Activated CD8-positive, alpha-beta memory T cell treated with anti-CD3 and anti-CD28 coated beads, Interleukin-2, amount 10 ng/mL, durations not matched to agents 7 days and 5 days (primary cell): Measurements from ENCODE around the gene SDCCAG8. TPM values are rescaled to one million over a fixed set of nuclear protein-coding genes. Genes with fewer than 3 reads are reported as not detected.

Experiments
- ATAC-seq: fragments of 150-1000 bp; cut with Tn5 transposase; one replicate; pipeline ENCODE4 v1.10.0; 2021; ENCODE audit warnings: moderate library complexity
- CTCF ChIA-PET: fragments of 350-600 bp; sonication (Branson Sonifier 250); formaldehyde crosslinking; loops from one replicate; lab custom pipeline; 2021; ENCODE audit warnings: antibody characterized with exemption; lab: Charles Lee
- DNase-seq: peaks from one replicate; pipeline ENCODE4 v3.0.0-alpha.2; 2020
- H3K27ac Mint-ChIP-seq: one replicate; pipeline ENCODE4 v1.8.0; 2021; ENCODE audit warnings: mild to moderate bottlenecking, mixed read lengths
- H3K27me3 Mint-ChIP-seq: one replicate; pipeline ENCODE4 v1.8.0; 2021; ENCODE audit warnings: mixed read lengths
- H3K36me3 Mint-ChIP-seq: one replicate; pipeline ENCODE4 v1.8.0; 2021; ENCODE audit warnings: mild to moderate bottlenecking, mixed read lengths
- H3K4me1 Mint-ChIP-seq: one replicate; pipeline ENCODE4 v1.8.0; 2021; ENCODE audit warnings: mixed read lengths
- H3K4me3 Mint-ChIP-seq: one replicate; pipeline ENCODE4 v1.8.0; 2021; ENCODE audit warnings: mild to moderate bottlenecking, moderate library complexity, mixed read lengths
- H3K9me3 Mint-ChIP-seq: one replicate; pipeline ENCODE4 v1.8.0; 2022; ENCODE audit warnings: low read depth, mixed read lengths
- total RNA-seq, 2 experiments: library from RNA; stranded (reverse); gene quantifications; one replicate each; pipeline ENCODE4 v1.2.3, GENCODE V29; 2021

The SDCCAG8 gene
- total RNA-seq, 2 experiments from 2014 or later = 14.9 to 27.1 TPM

DNA sequence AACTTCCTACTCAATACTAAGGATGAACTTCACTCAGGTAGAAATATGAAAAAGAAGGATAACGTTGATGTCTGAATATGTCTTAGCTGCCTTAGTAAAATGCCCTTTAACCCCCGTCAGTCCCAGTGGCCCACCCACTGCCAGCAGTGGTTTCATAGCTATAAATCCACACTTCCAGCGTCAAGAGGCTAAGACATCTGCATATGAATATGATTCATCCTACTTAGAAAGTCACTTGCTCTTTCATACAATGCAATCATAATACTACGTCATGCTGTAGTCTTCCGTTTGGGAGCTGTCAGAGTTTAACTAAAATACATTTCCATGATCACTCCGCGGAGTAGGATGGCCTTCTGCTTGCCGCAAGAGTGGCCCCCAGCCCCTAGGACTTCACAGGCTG, 247.3 kb downstream of the SDCCAG8 start:
- CTCF ChIA-PET = interaction anchor here (1.0 to 1.7 kb wide), 2 partner anchors 9 to 11 kb away, joined by 3 to 4 read pairs; no protein-coding TSS in a partner anchor
- Mint-ChIP-seq H3K27ac (no peak overlapping the region), H3K4me1 (peaks cover 26% of the 10 kb centered on the region)

DNA sequence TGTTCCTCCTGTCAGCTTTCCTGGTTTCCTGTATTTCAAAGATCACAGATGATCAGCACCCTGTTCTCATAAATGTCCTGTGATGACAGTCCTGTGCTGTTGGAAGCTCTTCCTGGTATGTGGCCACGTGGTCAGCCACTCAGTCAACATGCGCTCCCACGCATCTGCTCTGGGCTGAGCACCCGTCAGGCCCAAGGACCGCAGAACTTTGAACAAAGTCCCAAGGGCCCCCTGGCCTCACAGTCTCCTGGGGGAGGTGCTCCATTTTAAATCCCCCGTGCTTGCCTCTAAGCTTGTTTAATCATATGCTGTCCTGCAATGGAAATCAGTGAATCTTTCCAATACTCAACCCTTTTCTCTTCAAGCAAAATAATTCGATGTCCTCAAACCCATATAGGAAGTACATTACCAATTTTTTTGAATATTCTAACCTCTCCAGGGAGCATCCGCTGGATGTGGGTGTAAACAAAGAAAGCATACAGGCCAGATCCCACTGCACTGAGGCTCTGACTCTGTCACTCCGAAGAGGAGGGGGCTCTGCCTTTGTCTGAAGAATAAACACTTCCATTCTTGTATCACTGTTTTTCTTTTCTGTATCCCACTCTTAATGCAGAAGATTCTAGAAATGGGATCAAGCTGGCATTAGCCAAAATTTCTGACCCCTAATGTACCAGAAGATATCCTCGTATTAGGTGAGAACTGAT, 250.3 kb downstream of the SDCCAG8 start:
- CTCF ChIA-PET = interaction anchor here (0.9 kb wide), 1 partner anchor 24 kb away, joined by 3 read pairs; no protein-coding TSS in a partner anchor
- Mint-ChIP-seq H3K27me3 (no peaks in the 10 kb centered on the region), H3K36me3 (peaks cover 29% of the 10 kb centered on the region)

More for the DNA sequence above, 247.3 kb downstream of the SDCCAG8 start:
- Mint-ChIP-seq H3K27me3 (no peaks in the 10 kb centered on the region), H3K4me3 (no peak overlapping the region), H3K36me3 (peaks cover 22% of the 10 kb centered on the region), H3K9me3 (no peaks in the 10 kb centered on the region)
- ATAC-seq (no peak), DNase-seq (no peak)

DNA sequence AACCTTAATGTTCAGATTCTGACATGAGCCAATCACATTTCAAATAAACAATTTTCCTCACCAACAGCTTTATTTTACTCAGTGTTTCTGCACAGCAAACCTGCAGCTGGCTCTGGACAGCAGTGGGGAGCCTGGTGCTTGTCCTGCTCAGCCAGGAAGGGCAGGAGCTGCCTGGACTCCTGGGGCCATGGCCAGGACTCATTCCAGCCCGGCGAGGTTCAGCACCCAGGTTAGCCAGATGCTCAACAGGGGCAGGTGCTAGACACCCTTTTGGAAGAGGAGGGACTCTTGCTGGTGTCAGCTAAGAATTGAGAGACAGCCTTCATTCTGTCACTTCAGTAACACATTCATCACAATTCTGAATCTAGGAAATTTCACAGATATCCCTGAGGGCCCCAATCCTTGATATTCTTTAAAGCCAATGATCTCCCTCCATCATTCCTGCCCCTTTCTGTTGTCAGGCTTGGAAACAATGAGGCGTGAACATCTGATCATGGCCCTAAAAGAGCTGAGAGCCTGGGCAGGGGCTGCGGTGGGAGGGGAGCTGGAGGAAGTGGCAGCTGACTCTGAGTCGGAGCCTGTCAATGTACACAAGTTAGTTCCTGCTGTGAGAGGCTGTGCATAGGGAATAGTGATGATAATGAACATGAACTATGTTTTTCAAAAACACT, 251.3 kb downstream of the SDCCAG8 start:
- Mint-ChIP-seq H3K4me1 (peaks cover 44% of the 10 kb centered on the region), H3K36me3 (peaks cover 36% of the 10 kb centered on the region), H3K27ac (peak overlapping the region; percentile 92), H3K9me3 (no peaks in the 10 kb centered on the region), H3K27me3 (no peaks in the 10 kb centered on the region), H3K4me3 (no peak overlapping the region)
- peak; percentile 57 for DNase-seq
- CTCF ChIA-PET = interaction anchor here (1.3 to 2.2 kb wide), 3 partner anchors 14 to 84 kb away, joined by 3 to 5 read pairs (median 5); no protein-coding TSS in a partner anchor
- ATAC-seq = no peak

More for the DNA sequence above, 250.3 kb downstream of the SDCCAG8 start:
- DNase-seq (no peak), ATAC-seq (no peak)
- Mint-ChIP-seq H3K27ac (no peak overlapping the region), H3K9me3 (no peaks in the 10 kb centered on the region), H3K4me3 (no peak overlapping the region), H3K4me1 (peaks cover 44% of the 10 kb centered on the region)

DNA sequence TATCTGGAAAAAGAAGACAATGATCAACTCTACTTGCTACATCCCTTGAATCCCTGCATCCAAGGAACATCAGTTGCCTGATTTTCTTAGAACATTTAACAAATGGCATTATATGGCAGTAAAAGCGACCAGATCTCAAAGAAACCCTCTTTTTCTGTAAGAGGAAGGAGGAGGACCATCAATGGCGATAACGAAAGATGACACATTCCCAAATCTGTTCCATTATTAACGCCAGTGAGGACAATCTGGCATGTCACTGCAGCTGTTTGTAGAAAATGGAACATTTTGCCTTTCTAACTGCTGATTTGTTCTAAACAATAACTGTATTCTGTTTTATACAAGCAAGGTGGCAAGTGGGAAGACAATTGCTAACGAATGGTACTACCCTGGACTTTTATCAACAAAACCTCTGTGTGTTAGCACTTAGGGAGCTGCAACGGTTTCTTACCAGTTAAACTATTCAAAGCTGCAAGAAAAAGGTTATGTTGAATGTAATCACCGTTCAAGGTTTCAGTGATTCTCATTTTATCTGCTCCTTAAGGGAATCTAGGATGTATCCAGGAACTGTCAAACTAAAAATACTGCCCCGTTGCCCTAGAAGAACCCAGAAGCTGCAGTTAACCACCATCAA, 251.9 kb downstream of the SDCCAG8 start:
- peaks cover 45% of the 10 kb centered on the region for H3K4me1 Mint-ChIP-seq
- H3K9me3 Mint-ChIP-seq = no peaks in the 10 kb centered on the region
- H3K27me3 Mint-ChIP-seq = no peaks in the 10 kb centered on the region
- H3K27ac Mint-ChIP-seq = peak overlapping the region; percentile 92
- H3K36me3 Mint-ChIP-seq = peaks cover 33% of the 10 kb centered on the region
- CTCF ChIA-PET = interaction anchor here (1.0 to 2.2 kb wide), 6 partner anchors 12 to 164 kb away, joined by 3 to 5 read pairs (median 4); no protein-coding TSS in a partner anchor
- no peak for DNase-seq
- peak; percentile 18 for ATAC-seq
- H3K4me3 Mint-ChIP-seq = peak overlapping the region; percentile 66

DNA sequence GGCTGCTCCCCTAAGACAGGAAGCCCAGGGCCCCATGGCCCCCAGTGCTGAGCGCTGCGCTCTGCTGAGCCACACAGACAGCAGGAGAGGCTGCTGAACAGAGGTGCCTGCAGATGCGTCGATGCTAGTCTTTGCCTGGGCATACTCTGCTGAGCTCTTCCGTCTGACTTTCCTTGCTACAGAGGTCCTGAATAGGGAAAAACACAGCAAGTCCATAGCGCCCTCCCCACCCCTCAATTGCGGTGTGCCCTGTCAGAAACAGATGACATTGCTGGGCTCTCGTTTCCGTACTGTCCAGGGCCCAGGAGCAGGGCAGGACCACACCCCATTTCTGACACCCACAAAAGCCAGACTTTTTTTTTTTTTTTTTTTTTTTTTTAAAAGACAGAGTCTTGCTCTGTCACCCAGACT, 252.5 kb downstream of the SDCCAG8 start:
- Mint-ChIP-seq H3K36me3 (peaks cover 33% of the 10 kb centered on the region), H3K27ac (peak overlapping the region; percentile 92), H3K4me3 (peak overlapping the region; percentile 66), H3K27me3 (no peaks in the 10 kb centered on the region), H3K4me1 (peaks cover 47% of the 10 kb centered on the region), H3K9me3 (no peaks in the 10 kb centered on the region)
- CTCF ChIA-PET = interaction anchor here (0.6 to 2.2 kb wide), 7 partner anchors 13 to 165 kb away, joined by 3 to 5 read pairs (median 4); no protein-coding TSS in a partner anchor
- peak; percentile 98 for ATAC-seq
- peak; percentile 83 for DNase-seq

DNA sequence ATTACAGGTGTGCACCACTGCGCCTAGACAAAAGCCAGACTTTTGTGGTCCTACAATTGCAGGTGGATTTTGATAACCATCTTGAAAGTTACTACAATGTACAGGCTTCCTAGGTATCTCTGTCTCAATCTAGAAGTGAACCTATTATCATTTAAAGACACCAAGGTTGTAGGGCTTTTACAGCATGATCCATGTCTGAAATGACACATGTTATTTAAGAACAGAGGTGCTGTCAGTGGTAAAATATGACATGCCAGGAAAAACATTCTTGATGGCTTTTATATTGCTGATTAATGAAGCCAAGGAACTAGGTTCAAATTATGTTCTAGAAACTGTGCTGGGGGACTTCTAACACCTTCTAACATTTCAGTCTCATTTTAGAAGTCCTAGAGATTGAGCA, 253.1 kb downstream of the SDCCAG8 start:
- Mint-ChIP-seq H3K27me3 (no peaks in the 10 kb centered on the region), H3K27ac (peak overlapping the region; percentile 92), H3K4me3 (peak overlapping the region; percentile 66), H3K36me3 (peaks cover 29% of the 10 kb centered on the region), H3K9me3 (no peaks in the 10 kb centered on the region), H3K4me1 (peaks cover 50% of the 10 kb centered on the region)
- CTCF ChIA-PET = interaction anchor here (0.6 to 2.2 kb wide), 6 partner anchors 13 to 165 kb away, joined by 3 to 5 read pairs (median 4); no protein-coding TSS in a partner anchor
- DNase-seq = no peak
- ATAC-seq = no peak

DNA sequence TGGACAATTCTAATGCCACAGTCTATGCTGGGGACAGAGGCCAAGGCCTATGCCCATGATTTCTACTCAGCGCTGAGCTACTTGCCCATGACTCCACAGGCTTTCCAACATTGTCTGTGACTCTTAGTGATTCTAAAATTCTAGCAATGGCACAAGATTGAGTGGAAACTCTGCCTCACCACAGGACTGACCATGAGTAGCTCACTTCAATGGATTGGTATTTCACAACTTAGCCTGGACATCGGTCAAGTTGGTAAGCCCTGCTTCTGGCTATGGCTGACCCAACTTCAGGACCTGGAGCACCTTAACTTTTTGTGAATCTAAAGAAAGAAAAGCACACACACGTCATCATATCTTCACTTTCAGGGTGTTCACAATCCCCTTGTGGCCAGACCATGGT, 255.1 kb downstream of the SDCCAG8 start:
- Mint-ChIP-seq H3K4me3 (no peak overlapping the region), H3K9me3 (no peaks in the 10 kb centered on the region), H3K36me3 (peaks cover 29% of the 10 kb centered on the region), H3K4me1 (peaks cover 56% of the 10 kb centered on the region), H3K27ac (peak overlapping the region; percentile 26), H3K27me3 (no peaks in the 10 kb centered on the region)
- ATAC-seq (no peak), DNase-seq (no peak)
- CTCF ChIA-PET = no interaction called here

DNA sequence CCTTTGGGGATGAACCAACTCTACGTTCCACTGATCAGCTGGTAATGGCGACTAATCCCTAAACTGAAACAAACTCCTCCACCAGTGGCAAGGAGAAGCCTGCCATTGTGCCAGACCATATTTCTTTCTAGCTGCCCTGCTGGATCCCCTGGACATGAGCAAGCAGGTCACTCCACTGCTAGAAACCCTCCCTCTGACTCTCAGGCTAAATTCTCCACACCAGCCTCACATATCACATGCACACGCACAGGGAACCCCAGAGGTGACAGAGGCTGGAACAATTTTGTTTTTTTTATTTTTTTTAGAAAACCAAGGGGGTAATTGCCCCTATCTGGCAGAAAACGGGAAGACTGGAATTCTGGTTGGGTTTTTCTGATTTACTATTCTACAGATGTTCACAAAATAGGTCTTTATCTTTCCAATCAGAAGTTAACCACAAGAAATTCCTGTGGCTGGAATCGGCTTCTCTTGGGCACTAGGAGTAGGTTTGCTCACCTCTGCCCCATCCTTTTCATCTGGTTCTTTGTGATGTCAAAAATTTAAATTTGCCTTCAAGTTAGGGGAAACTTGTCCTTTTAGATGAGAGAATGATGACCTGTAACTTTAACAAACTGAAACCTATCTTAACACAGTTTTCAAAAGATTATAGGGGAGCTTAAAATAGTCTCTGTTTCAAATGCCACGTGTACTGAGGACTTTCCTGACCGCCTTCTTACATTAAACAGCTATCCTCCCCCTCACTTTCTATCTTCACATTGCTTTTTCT, 258.1 kb downstream of the SDCCAG8 start:
- Mint-ChIP-seq H3K4me3 (no peak overlapping the region), H3K27ac (no peak overlapping the region), H3K9me3 (peaks cover 4% of the 10 kb centered on the region), H3K36me3 (peaks cover 41% of the 10 kb centered on the region), H3K4me1 (peaks cover 26% of the 10 kb centered on the region), H3K27me3 (no peaks in the 10 kb centered on the region)
- DNase-seq = no peak
- no peak for ATAC-seq
- CTCF ChIA-PET = no interaction called here

DNA sequence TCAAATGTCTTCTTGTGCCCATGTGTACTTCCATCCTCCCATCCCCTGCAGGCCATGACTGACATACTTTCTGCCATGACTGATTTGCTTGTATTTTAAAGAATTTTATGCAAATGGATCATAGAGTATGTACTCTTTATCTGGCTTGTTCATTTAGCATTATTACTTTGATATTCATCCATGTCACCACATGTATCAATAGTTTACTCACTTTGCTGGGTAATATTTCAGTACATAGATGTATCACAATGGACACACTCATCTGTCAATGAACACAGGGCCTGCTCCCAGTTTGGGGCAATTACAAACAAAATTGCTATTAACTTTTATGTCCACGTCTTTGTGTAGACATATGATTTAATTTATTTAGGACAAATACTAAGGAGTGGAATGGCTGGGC, 259.1 kb downstream of the SDCCAG8 start:
- peaks cover 4% of the 10 kb centered on the region for H3K9me3 Mint-ChIP-seq
- no peak overlapping the region for H3K4me3 Mint-ChIP-seq
- peaks cover 19% of the 10 kb centered on the region for H3K4me1 Mint-ChIP-seq
- H3K36me3 Mint-ChIP-seq = peaks cover 42% of the 10 kb centered on the region
- no peak for ATAC-seq
- no peak for DNase-seq
- no peaks in the 10 kb centered on the region for H3K27me3 Mint-ChIP-seq
- no peak overlapping the region for H3K27ac Mint-ChIP-seq
- CTCF ChIA-PET = no interaction called here

DNA sequence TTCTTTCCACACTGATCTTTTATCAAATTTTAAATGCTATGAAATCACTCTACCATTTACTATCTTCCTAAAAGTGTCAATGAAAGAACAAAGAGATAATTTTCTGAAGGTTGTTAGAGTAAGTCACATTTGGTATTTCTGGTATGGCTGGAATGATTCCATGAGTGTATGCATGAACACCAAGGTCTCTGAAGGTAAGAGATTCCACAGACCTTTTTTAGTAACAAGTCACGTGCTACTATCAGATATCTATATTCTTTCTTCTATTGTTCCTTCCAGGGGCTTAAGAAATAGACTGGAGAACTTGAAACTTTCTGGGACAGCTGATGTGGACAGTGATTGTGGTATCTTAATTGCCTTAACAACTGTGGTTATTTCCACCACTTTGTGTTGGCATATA, 265.0 kb downstream of the SDCCAG8 start:
- Mint-ChIP-seq H3K9me3 (peaks cover 4% of the 10 kb centered on the region), H3K27me3 (no peaks in the 10 kb centered on the region), H3K4me3 (no peak overlapping the region), H3K27ac (no peak overlapping the region), H3K36me3 (peaks cover 33% of the 10 kb centered on the region), H3K4me1 (peaks cover 15% of the 10 kb centered on the region)
- ATAC-seq (no peak), DNase-seq (no peak)
- CTCF ChIA-PET = no interaction called here

DNA sequence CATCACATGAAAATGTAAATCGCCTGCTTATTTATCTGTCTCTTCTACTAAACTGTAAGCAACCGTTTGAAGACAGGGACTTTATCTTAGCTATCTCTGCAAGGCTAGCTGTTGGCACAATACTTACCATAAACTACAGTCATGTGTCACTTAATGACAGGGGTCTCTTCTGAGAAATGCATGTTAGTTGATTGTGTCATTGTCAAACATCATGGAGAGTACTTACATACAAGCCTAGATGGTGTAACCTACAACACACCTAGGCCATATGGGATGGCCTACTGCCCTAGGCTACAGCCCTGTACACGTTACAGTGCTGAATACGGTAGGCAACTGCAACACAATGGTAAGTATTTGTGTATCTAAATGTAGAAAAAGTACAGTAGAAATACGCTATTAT, 267.9 kb downstream of the SDCCAG8 start:
- Mint-ChIP-seq H3K27me3 (no peaks in the 10 kb centered on the region), H3K4me3 (no peak overlapping the region), H3K4me1 (peaks cover 16% of the 10 kb centered on the region), H3K27ac (no peak overlapping the region), H3K36me3 (peaks cover 23% of the 10 kb centered on the region), H3K9me3 (peaks cover 5% of the 10 kb centered on the region)
- no peak for DNase-seq
- ATAC-seq = no peak
- CTCF ChIA-PET = interaction anchor here (1.8 kb wide), 1 partner anchor 16 kb away, joined by 5 read pairs; no protein-coding TSS in a partner anchor

DNA sequence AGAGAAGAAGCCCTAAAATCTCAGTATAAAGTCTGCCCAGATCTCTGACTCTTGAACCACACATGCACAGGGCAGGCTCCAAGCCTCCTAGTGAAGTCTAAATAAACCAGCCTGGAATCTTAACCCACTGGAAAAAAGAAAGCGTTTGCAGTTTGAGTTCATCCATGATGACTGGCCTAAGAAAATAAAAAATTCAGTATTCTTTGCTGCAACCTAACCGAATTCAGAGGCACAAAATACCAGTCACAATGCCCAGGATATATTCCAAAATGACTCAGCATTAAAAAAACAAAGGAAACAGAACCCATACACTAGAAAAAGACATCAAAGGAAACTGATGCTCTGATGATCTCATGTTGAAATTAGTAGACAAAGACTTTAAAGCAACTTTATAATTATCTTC, 269.2 kb downstream of the SDCCAG8 start:
- CTCF ChIA-PET = no interaction called here
- Mint-ChIP-seq H3K27ac (no peak overlapping the region), H3K27me3 (no peaks in the 10 kb centered on the region), H3K4me3 (no peak overlapping the region), H3K36me3 (peaks cover 26% of the 10 kb centered on the region), H3K4me1 (peaks cover 18% of the 10 kb centered on the region), H3K9me3 (peaks cover 6% of the 10 kb centered on the region)
- ATAC-seq (no peak), DNase-seq (no peak)
